H1 (cell line): ENCODE measurements around the gene MAPK9.

ENCODE experiments used
- BACH1 ChIP-seq: IDR thresholded peaks from 2 replicates; pipeline ENCODE4 v1.6.1; 2012; ENCODE audit warnings: low read length, improper control_type of control experiment
- BCL11A ChIP-seq, 2 experiments: IDR thresholded peaks; one replicate each; pipeline ENCODE4 v1.6.1; 2011; ENCODE audit warnings: low read depth in 2 of 2, low read length in 2 of 2, mild to moderate bottlenecking in 2 of 2
- CEBPB ChIP-seq: IDR thresholded peaks from 2 replicates; pipeline ENCODE4 v1.6.1; 2012; ENCODE audit warnings: low read depth, low read length
- GTF2F1 ChIP-seq: IDR thresholded peaks from 2 replicates; pipeline ENCODE4 v1.6.1; 2012; ENCODE audit warnings: low read depth, low read length, improper control_type of control experiment, borderline replicate concordance
- POLR2A ChIP-seq, 2 experiments: IDR thresholded peaks; 1 replicate in 1 of 2; 2 replicates in 1 of 2; pipeline ENCODE4 v1.6.1; 2011; ENCODE audit warnings: low read depth in 2 of 2, low read length in 2 of 2, mild to moderate bottlenecking in 2 of 2; ENCODE audit errors: control extremely low read depth in 1 of 2
- TF ChIP-seq, protein P1 (sequence below), 3 experiments: IDR thresholded peaks; 1 replicate in 2 of 3; 2 replicates in 1 of 3; pipeline versions ENCODE4 v1.5.1 to v1.6.1; 2011; ENCODE audit warnings: low read length in 3 of 3, mild to moderate bottlenecking in 3 of 3, inconsistent platforms in 2 of 3, low read depth in 1 of 3, moderate library complexity in 1 of 3; ENCODE audit not compliant: insufficient read depth in 1 of 3; ENCODE audit errors: control extremely low read depth in 1 of 3
- TF ChIP-seq, protein P2 (sequence below): IDR thresholded peaks from 2 replicates; pipeline ENCODE4 v1.6.1; 2011; ENCODE audit warnings: low read length, improper control_type of control experiment

GRCh38 chr5:180271221-180271620 is 20.7 kb downstream of the MAPK9 start:
- TF ChIP-seq, protein P1, sequence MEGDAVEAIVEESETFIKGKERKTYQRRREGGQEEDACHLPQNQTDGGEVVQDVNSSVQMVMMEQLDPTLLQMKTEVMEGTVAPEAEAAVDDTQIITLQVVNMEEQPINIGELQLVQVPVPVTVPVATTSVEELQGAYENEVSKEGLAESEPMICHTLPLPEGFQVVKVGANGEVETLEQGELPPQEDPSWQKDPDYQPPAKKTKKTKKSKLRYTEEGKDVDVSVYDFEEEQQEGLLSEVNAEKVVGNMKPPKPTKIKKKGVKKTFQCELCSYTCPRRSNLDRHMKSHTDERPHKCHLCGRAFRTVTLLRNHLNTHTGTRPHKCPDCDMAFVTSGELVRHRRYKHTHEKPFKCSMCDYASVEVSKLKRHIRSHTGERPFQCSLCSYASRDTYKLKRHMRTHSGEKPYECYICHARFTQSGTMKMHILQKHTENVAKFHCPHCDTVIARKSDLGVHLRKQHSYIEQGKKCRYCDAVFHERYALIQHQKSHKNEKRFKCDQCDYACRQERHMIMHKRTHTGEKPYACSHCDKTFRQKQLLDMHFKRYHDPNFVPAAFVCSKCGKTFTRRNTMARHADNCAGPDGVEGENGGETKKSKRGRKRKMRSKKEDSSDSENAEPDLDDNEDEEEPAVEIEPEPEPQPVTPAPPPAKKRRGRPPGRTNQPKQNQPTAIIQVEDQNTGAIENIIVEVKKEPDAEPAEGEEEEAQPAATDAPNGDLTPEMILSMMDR (IDR thresholded peaks at IDR 0.05; ENCODE audit: control extremely low read depth in 1 of 3, insufficient read depth in 1 of 3, low read depth in 1 of 3, low read length in 3 of 3), result no peak
- TF ChIP-seq BCL11A (IDR thresholded peaks at IDR 0.05; ENCODE audit: low read depth in 2 of 2, low read length in 2 of 2) (no peak), BACH1 (no peak), POLR2A (IDR thresholded peaks at IDR 0.05; ENCODE audit: control extremely low read depth in 1 of 2, low read depth in 2 of 2, low read length in 2 of 2) (no peak), CEBPB (no peak), GTF2F1 (no peak)
- TF ChIP-seq, protein P2, sequence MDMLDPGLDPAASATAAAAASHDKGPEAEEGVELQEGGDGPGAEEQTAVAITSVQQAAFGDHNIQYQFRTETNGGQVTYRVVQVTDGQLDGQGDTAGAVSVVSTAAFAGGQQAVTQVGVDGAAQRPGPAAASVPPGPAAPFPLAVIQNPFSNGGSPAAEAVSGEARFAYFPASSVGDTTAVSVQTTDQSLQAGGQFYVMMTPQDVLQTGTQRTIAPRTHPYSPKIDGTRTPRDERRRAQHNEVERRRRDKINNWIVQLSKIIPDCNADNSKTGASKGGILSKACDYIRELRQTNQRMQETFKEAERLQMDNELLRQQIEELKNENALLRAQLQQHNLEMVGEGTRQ, result no peak
